Neural cell (in vitro differentiated cells): Measurements from ENCODE around the gene ANKEF1. TPM values are rescaled to one million over a fixed set of nuclear protein-coding genes. Genes with fewer than 3 reads are reported as not detected.
A peak's percentile ranks its signal among the peaks of the same experiment; 100 is the strongest.
"Not testable (repeated sequence)": the region's sequence is repeated elsewhere in the genome, so short reads cannot be mapped to it uniquely, and the experiment has no call there.

Experiments used
- H2AFZ ChIP-seq: fragments of 200-600, 300-800 bp; sonication (generic), shearing (Covaris generic); 2 replicates; pipeline ENCODE4 v1.6.0; 2014; ENCODE audit warnings: low read depth, mild to moderate bottlenecking, antibody characterized with exemption, low read length, moderate library complexity
- H3F3A ChIP-seq: fragments of 200-600 bp; shearing (Covaris generic); 2 replicates; pipeline ENCODE4 v1.6.1; 2016; ENCODE audit warnings: mild to moderate bottlenecking, moderate library complexity, mixed read lengths, antibody characterized with exemption, low read length; ENCODE audit not compliant: insufficient read depth, poor library complexity, severe bottlenecking
- H3K27ac ChIP-seq: fragments of 200-600, 300-800 bp; sonication (generic), shearing (Covaris generic); 2 replicates; pipeline ENCODE4 v1.5.1; 2014; ENCODE audit warnings: mild to moderate bottlenecking, low read length, moderate library complexity
- H3K27me3 ChIP-seq: fragments of 300-800, 200-600 bp; sonication (generic), shearing (Covaris generic); 2 replicates; pipeline ENCODE4 v1.6.0; 2014; ENCODE audit warnings: mild to moderate bottlenecking, low read depth, low read length, moderate library complexity; ENCODE audit not compliant: insufficient read depth
- H3K36me3 ChIP-seq: fragments of 300-800, 200-600 bp; sonication (generic), shearing (Covaris generic); 2 replicates; pipeline ENCODE4 v1.5.1; 2014; ENCODE audit warnings: mild to moderate bottlenecking, antibody characterized with exemption, low read length, moderate library complexity; ENCODE audit not compliant: insufficient read depth
- H3K4me2 ChIP-seq: fragments of 300-800, 200-600 bp; sonication (generic), shearing (Covaris generic); 2 replicates; pipeline ENCODE4 v1.6.0; 2014; ENCODE audit warnings: mild to moderate bottlenecking, low read length
- H3K4me3 ChIP-seq: fragments of 300-800, 200-600 bp; sonication (generic), shearing (Covaris generic); 2 replicates; pipeline ENCODE4 v1.5.1; 2014; ENCODE audit warnings: mild to moderate bottlenecking, low read length, moderate library complexity
- H3K79me2 ChIP-seq: fragments of 200-600 bp; shearing (Covaris generic); replicated peaks from 2 replicates; pipeline ENCODE4 v1.6.0; 2014; ENCODE audit warnings: mild to moderate bottlenecking, low read length, moderate library complexity; ENCODE audit not compliant: insufficient read depth
- H3K9ac ChIP-seq: fragments of 300-800, 200-600 bp; sonication (generic), shearing (Covaris generic); 2 replicates; pipeline ENCODE4 v1.6.1; 2016; ENCODE audit warnings: mild to moderate bottlenecking, low read length, mixed read lengths
- H3K9me2 ChIP-seq: fragments of 200-600 bp; shearing (Covaris generic); 2 replicates; pipeline ENCODE4 v1.6.1; 2016; ENCODE audit warnings: mild to moderate bottlenecking, low read length, mixed read lengths; ENCODE audit not compliant: insufficient read depth
- H3K9me3 ChIP-seq: fragments of 200-600, 300-800 bp; sonication (generic), shearing (Covaris generic); 2 replicates; pipeline ENCODE4 v1.6.1; 2016; ENCODE audit warnings: mild to moderate bottlenecking, mixed run types, low read length, moderate library complexity, mixed read lengths
- H4K20me1 ChIP-seq: fragments of 200-600 bp; shearing (Covaris generic); 2 replicates; pipeline ENCODE4 v1.6.1; 2016; ENCODE audit warnings: mild to moderate bottlenecking, mixed run types; ENCODE audit not compliant: insufficient read depth
- CTCF ChIP-seq: fragments of 450-650 bp; IDR thresholded peaks from 2 replicates; pipeline ENCODE4 v1.5.1; 2014; ENCODE audit warnings: antibody characterized with exemption, mild to moderate bottlenecking, moderate library complexity; ENCODE audit not compliant: poor library complexity, severe bottlenecking
- EP300 ChIP-seq: fragments of 450-650 bp; conservative IDR thresholded peaks from 2 replicates; pipeline ENCODE4 v1.6.1; 2014; ENCODE audit warnings: antibody characterized with exemption, mild to moderate bottlenecking, moderate library complexity; ENCODE audit not compliant: poor library complexity, severe bottlenecking
- EZH2 ChIP-seq: fragments of 200-600, 300-800 bp; shearing (Covaris generic), sonication (generic); IDR thresholded peaks from 2 replicates; pipeline ENCODE4 v1.6.1; 2014; ENCODE audit warnings: antibody characterized with exemption, low read length, borderline replicate concordance, mild to moderate bottlenecking; ENCODE audit not compliant: insufficient read depth, poor library complexity, severe bottlenecking
- MXI1 ChIP-seq: fragments of 450-650 bp; conservative IDR thresholded peaks from 2 replicates; pipeline ENCODE4 v1.6.1; 2014; ENCODE audit warnings: antibody characterized with exemption, mild to moderate bottlenecking; ENCODE audit not compliant: poor library complexity, severe bottlenecking
- POLR2AphosphoS5 ChIP-seq: IDR thresholded peaks from 2 replicates; pipeline ENCODE4 v1.6.1; 2012
- RAD21 ChIP-seq: fragments of 450-650 bp; conservative IDR thresholded peaks from 2 replicates; pipeline ENCODE4 v1.6.1; 2014; ENCODE audit warnings: antibody characterized with exemption, mild to moderate bottlenecking, moderate library complexity
- REST ChIP-seq: IDR thresholded peaks from 2 replicates; pipeline ENCODE4 v1.6.1; 2012; ENCODE audit warnings: borderline replicate concordance
- SMC3 ChIP-seq: fragments of 450-650 bp; conservative IDR thresholded peaks from 2 replicates; pipeline ENCODE4 v1.6.1; 2014; ENCODE audit warnings: antibody characterized with exemption, mild to moderate bottlenecking, moderate library complexity; ENCODE audit not compliant: poor library complexity
- TAF1 ChIP-seq: IDR thresholded peaks from 2 replicates; pipeline ENCODE4 v1.6.1; 2012; ENCODE audit warnings: low read depth
- polyA plus RNA-seq: library from polyadenylated mRNA; depleted of rRNA; stranded (reverse); fragments of >200 nt; gene quantifications from 2 replicates; pipeline ENCODE4 v1.2.3, GENCODE V29; 2014

Gene ANKEF1
- polyA plus RNA-seq, 1 donor from 2014 or later, result 3.5 TPM

- no peak for TF ChIP-seq CTCF
- TF ChIP-seq RAD21, result no peak
- no peak for TF ChIP-seq MXI1
- no peak for TF ChIP-seq EZH2
- no peak for TF ChIP-seq EP300
- no peak for TF ChIP-seq POLR2AphosphoS5
- TF ChIP-seq TAF1, result no peak
- TF ChIP-seq SMC3, result no peak
- no peak for TF ChIP-seq REST
- Histone ChIP-seq H3K4me3 (peak overlapping the region; percentile 95), H4K20me1 (no peaks in the 10 kb centered on the region), H3F3A (no peaks in the 10 kb centered on the region), H3K4me2 (no peak overlapping the region), H2AFZ (peak overlapping the region; percentile 65), H3K79me2 (no peaks in the 10 kb centered on the region), H3K27me3 (no peaks in the 10 kb centered on the region), H3K9me3 (no peaks in the 10 kb centered on the region), H3K36me3 (no peaks in the 10 kb centered on the region), H3K9ac (no peak overlapping the region), H3K9me2 (no peaks in the 10 kb centered on the region), H3K27ac (no peak overlapping the region)
Observed at GRCh38 chr20:10033905-10034650, 709 bp upstream of the ANKEF1 start.

- H3K27ac ChIP-seq, H3F3A ChIP-seq, H3K4me2 ChIP-seq, H3K27me3 ChIP-seq, H4K20me1 ChIP-seq, H2AFZ ChIP-seq, H3K36me3 ChIP-seq, H3K9me2 ChIP-seq, H3K4me3 ChIP-seq, H3K9ac ChIP-seq, H3K79me2 ChIP-seq, H3K9me3 ChIP-seq: not testable (repeated sequence)
Observed at GRCh38 chr20:10036321-10036720, 1.5 kb downstream of the ANKEF1 start.
